ENCODE measurements around the gene CEP72.
A peak's percentile ranks its signal among the peaks of the same experiment; 100 is the strongest.
"Not testable (repeated sequence)": the region's sequence is repeated elsewhere in the genome, so short reads cannot be mapped to it uniquely, and the experiment has no call there.

CEP72 gene

DNA sequence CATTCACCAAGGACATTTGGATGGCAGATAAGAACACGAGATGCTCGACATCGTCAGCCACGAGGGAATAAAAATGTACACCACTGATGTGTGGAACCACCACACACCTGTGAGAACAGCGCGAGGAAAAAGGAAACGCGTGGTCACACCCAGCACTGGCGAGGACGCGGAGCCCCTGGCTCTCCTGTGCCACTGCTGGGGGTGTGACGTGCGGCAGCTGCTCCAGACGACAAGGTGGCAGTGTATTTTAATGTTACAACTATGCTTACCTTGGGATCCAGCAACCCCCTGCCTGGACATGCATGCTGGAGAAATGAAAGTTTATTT, 13.6 kb upstream of the CEP72 start:
- DNase-seq (ENCODE audit: low spot score), result no peak

DNA sequence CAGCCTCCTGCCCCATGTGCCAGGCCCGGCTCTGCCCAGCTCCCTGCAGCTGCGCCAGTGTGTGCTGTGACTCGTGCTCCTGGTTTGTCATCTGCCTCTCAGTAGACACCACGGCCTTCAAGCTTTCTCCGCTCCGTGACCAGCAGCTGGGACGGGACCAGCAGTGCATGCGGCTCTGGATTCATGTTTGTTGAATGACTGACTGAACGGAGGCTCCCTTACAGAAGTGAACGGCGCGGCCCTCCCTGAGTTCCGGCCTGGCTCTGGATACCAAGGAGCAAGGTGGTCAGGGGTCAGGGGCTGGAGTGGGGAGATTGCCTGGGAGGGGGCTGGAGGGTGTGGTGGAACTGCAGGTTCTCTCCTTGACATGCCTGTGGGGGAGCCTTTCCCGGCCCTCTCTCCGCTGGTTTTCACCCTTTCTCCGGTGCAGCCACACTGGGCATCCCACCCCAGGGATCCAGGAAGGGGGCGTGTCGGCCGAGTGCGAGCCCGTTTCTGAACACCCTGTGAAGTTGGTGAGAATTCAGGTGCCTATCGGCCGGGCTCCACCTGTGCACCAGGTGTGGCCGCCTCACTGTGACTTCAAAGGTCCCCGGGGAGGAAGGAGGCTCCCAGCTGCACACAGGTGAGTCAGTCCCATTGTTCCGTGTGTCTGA, 11.1 kb upstream of the CEP72 start:
- DNase-seq (ENCODE audit: low spot score), result no peak

GRCh38 chr5:601771-602465, 10.2 kb upstream of the CEP72 start:
- DNase-seq (ENCODE audit: low spot score), result no peak

GRCh38 chr5:602466-603035, 9.6 kb upstream of the CEP72 start:
- DNase-seq (ENCODE audit: low spot score), result no peak

DNA sequence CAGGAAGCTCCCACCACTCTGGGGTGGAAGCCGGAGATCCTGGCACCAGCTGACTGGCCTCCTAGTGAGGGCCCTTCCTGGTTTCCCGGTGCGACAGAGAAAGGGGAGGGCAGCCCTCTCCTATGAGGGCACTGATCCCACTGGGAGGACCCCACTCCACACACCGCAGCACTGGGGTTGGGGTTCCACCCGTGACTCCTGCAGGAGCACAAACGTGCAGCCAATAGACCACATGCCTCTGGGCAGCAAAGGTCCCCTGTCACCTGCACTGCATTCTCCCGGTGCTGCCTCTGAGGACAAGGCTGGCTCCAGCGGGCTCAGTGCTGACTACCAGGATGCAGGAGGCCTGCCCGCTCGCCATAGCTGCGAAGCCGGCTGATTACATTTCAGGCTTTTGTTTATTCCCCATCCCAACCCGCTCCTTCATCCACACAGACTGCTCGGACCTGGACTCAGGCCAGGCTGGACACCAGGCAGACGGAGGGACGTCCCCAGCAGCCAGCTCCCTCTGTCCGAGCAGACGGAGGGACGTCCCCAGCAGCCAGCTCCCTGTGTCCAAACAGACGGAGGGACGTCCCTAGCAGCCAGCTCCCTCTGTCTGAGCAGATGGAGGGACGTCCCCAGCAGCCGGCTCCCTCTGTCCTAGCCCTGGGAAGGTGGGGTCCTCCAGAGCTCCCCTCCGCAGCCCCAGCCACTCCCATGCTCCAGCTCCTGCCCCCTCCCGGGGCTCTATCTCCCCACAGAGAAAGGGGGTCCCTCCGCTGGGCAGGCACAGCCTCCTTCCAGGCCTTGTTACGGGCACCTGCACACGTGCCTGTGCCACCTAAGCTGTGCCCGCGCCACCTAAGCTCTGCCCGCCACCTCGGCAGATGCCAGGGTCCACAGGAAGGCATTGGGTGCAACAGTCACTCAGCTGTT, 8.8 kb upstream of the CEP72 start:
- no peak for DNase-seq (ENCODE audit: low spot score)

- DNase-seq (ENCODE audit: low spot score), result no peak
Observed at GRCh38 chr5:604391-604831, 7.7 kb upstream of the CEP72 start.

DNA sequence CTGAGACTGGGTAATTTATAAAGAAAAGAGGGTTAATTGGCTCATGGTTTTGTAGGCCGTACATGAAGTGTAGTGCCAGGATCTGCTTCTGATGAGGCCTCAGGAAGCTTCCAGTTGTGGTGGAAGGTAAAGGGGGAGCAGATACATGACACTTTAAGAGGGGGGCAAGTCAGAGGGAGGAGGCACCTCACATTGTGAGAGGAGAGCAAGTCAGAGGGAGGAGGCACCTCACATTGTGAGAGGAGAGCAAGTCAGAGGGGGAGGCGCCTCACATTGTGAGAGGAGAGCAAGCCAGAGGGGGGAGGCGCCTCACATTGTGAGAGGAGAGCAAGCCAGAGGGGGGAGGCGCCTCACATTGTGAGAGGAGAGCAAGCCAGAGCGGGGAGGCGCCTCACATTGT, 7.0 kb upstream of the CEP72 start:
- DNase-seq (ENCODE audit: low spot score), result not testable (repeated sequence)

GRCh38 chr5:606061-606460, 6.1 kb upstream of the CEP72 start:
- no peak for DNase-seq (ENCODE audit: low spot score)

DNA sequence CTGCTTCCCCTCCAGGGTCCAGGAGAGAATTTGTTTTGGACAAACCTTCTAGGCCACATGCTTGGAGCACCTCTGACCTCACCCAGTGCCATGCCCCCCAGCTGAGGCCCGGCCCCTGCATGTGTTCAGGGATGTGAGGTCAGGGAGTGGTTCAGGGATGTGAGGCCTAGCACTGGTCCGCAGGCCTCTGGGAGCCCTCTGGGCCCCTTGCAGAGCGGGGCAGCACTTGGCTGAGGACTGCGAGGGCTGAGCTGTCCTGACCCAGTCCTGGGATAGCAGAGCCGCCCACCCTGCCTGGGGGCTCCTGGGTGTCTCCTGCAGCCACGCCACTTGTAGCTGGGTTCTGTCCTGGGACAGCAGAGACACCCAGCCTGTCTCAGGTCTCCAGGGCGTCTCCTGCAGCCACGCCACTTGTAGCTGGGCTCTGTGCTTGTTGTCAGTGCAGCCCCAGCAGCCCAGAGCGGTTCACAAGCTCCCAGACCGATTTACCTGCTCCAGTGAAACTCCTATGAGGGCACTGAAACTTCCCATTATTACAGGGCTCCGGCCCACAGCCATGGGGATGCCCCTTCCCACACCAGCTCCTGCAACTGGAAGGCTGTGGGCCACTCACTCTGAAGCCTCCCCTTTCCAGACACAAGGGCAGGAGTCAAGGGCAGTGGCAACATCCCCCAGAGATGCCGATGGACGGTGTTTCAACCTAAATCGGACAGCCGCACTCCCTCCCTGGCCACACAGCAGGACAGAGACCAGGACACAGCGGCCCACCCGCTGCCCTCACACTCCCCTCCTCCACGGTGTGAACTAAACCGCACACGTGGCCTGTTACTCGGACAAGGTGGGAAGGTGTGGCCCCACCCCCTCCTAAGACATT, 5.4 kb upstream of the CEP72 start:
- no peak for DNase-seq (ENCODE audit: low spot score)

DNA sequence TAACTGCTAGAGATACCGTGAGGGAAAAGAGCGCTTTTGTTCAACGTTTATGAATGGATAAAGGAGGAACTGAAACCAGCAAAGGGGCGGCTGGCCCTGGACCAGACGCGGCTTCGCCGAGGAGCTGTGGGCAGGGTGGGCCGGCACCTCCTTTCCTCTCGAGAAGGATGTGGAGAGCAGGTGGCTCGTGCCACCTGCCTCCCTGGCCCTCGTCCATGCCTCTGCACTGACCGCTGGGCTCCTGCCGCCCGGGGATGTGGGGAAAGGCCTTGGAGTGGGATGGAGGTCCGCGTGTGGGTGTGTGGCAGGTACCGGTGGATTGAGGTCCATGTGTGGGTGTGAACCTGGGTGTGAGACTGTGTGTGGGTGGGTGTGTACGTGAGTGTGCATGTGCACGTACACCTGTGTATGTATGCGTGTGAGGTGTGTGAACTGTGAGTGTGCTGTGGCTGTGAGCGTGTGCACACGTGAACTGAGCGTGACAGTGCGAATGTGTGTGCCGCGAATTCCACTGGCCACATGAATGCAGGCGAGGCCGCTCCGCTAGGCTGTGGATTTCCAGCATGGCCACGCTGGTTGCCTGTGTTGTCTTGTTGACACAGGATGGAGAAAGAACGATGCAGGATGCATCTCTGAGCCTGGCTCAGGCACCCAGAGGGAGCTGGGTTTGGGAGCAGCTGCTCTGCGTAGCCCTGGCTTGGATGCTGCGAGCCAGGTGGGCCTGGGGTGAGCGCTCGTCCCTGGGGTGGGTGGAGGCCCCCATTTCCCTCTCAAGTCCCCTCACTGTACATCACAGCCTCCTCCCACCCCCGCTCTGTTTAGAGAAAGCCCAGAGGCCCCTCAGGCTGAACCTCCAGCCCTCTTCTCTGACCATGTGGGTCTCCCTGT, 4.4 kb upstream of the CEP72 start:
- peak; percentile 70 for DNase-seq (ENCODE audit: low spot score)

DNA sequence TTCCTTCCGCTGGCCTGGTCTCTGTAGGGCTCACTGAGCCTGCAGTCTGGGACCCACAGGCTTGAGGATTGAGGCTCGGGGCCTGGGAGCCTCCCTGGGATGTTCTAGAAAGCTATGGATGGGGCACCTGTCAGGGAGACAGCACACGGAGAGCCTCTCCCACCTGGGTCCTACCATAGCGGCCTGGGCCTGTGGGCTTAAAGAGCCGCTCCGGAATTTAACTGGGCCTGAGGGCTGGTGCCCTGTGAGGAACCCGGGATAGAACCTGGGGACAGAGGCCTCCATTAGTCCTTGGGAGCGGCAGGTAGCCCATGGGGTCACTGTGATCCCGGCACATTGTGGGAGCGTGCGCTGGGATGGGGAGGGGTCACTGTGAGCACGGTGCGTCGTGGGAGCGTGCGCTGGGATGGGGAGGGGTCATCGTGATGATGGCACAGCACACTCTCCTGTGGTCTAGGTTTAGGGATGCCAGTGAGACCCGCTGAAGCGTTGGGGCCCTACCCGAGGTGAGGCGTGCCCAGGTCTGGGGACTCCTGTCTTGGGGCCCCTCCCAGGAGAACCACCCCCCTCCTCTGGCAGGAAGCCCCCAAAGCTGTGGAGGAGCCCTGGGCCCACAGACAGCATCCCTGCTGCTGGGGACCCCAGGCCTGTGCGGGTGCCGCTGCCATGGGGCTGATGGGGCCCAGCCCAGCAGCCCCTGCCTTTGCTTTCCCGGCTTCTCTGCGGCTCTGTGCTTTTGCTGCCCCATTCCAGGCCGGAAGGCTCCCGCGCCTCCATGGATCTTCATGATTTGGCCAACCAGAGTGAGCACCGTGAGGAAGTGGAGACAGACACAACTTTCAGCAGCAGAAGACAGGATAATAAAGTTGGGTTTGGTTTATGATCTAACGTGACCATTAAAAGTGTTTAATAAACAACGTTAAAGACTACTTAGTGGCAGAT, 3.4 kb upstream of the CEP72 start:
- no peak for DNase-seq (ENCODE audit: low spot score)

DNA sequence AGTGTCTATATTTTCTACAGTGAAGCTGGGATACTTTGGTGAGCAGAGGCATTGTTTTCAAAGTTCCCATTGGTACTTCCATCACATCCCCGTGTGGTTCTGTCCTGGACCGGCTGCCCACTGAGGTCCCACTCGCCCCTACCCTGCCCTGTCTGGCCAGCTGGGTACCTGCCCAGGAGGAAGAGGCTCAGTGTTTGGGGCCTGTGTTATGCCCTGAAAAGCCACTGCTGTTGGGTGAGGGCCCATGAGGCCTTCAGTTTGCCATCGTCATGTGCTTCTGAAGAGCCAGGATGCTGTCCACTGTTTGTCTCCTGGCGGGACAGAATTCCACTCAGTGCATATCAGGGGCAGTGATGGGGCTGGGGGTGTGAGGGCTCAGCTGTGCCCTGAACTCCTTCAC, 2.6 kb upstream of the CEP72 start:
- DNase-seq (ENCODE audit: low spot score), result no peak

GRCh38 chr5:610011-610743, 2.0 kb upstream of the CEP72 start:
- no peak for DNase-seq (ENCODE audit: low spot score)

DNA sequence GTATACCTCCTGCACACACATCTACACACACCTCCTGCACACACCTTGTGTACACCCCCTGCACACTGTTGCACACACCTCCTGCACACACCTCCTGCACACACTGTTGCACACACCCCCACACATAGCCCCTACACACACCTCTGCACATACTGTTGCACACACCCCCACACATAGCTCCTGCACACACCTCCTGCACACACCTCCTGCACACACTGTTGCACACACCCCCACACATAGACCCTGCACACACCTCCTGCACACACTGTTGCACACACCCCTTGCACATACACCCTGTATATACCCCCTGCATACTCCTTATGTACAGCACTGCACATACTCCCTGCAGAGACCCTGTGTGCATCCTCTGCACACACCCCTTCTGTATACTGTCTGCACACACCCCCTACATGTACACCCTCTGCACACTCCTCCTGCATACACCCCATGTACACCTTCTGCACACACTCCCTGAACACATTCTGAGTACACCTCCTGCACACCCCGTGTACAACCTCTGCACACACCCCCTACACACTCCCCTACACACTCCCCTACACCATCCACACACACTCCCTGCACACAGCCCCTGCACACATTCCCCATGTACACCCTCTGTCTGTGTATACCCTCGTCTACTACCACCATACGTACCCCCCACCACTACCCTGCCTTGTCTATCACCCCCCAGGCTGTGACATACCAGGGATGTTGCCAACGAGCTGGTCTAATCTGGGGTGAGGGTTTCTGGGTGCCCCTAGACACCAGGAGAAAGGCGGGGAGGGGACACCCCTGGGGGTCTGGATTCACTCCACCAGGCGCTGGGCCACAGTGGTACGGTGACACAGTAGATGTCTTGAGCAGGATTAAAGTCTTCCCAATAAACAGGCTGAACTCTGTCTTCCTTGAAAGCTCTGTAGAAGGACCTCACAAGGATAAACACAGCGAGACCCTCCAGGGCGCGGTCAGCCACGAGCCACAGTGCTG, 1.1 kb upstream of the CEP72 start:
- no peak for DNase-seq (ENCODE audit: low spot score)

- DNase-seq (ENCODE audit: low spot score), result peak; percentile 57
Observed at GRCh38 chr5:612498-613424, 621 bp downstream of the CEP72 start.

GRCh38 chr5:616484-617039, 4.4 kb downstream of the CEP72 start:
- DNase-seq (ENCODE audit: low spot score), result no peak

Measured in NAMALWA (cell line).